RWPE2 (cell line): ENCODE results near the gene WWOX.

ENCODE experiments used
- ATAC-seq: fragments of 200-7000 bp; cut with Tn5 transposase; 3 replicates; pipeline ENCODE4 v1.9.1; 2021; ENCODE audit warnings: low read depth
- DNase-seq: peaks from one replicate; pipeline ENCODE4 v3.0.0-alpha.2; 2020; ENCODE audit warnings: low spot score
- H3K27ac ChIP-seq: fragments of 450-650 bp; 2 replicates; pipeline ENCODE4 v1.5.1; 2017; ENCODE audit warnings: mild to moderate bottlenecking; ENCODE audit not compliant: poor library complexity, severe bottlenecking
- H3K27me3 ChIP-seq: fragments of 250-450 bp; sonication (Bioruptor Pico); 2 replicates; pipeline ENCODE4 v1.5.1; 2021; ENCODE audit warnings: mild to moderate bottlenecking, moderate library complexity; ENCODE audit not compliant: insufficient read depth, poor library complexity, severe bottlenecking
- H3K36me3 ChIP-seq: fragments of 250-450 bp; sonication (Bioruptor Pico); 2 replicates; pipeline ENCODE4 v1.5.1; 2020; ENCODE audit warnings: low read depth, mild to moderate bottlenecking, moderate library complexity
- H3K4me1 ChIP-seq: fragments of 250-450 bp; sonication (Bioruptor Pico); 2 replicates; pipeline ENCODE4 v1.5.1; 2021; ENCODE audit warnings: mild to moderate bottlenecking, moderate library complexity; ENCODE audit not compliant: insufficient read depth, poor library complexity, severe bottlenecking
- H3K4me3 ChIP-seq: fragments of 250-450 bp; sonication (Bioruptor Pico); 2 replicates; pipeline ENCODE4 v1.5.1; 2021; ENCODE audit warnings: mild to moderate bottlenecking, moderate library complexity; ENCODE audit not compliant: severe bottlenecking
- H3K9me3 ChIP-seq: fragments of 250-450 bp; sonication (Bioruptor Pico); 2 replicates; pipeline ENCODE4 v1.5.1; 2021; ENCODE audit warnings: mild to moderate bottlenecking, moderate library complexity; ENCODE audit not compliant: severe bottlenecking
- TF ChIP-seq, protein P1 (sequence below): fragments of 450-650 bp; IDR thresholded peaks from one replicate; pipeline ENCODE4 v1.5.1; 2017; ENCODE audit warnings: mild to moderate bottlenecking, moderate library complexity; ENCODE audit not compliant: poor library complexity, severe bottlenecking

Gene WWOX

DNA sequence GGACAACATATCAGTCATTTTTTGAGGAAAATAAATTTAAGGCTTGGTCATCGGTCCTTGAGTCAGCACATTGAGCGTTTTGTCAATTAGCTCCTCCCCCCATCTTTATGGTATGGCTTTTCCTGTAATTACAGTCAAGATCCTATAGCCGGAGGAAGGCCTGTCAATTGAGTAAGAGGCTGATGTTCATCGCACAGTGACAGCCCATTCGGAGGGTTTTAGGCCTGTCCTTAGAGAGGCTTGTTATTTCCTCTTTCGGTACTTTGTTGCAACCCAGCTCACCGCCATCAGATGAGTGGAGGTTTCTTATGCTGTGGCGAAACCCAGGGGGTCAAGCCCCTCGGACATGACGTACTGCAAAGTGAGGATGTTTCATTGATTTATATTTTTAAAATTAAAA lies 395.2 kb downstream of the WWOX start:
- Histone ChIP-seq H3K9me3 (no peaks in the 10 kb centered on the region), H3K36me3 (no peaks in the 10 kb centered on the region), H3K4me1 (no peaks in the 10 kb centered on the region), H3K27ac (no peak overlapping the region), H3K4me3 (no peak overlapping the region), H3K27me3 (no peaks in the 10 kb centered on the region)
- DNase-seq (no peak), ATAC-seq (no peak)
- TF ChIP-seq, protein P1, sequence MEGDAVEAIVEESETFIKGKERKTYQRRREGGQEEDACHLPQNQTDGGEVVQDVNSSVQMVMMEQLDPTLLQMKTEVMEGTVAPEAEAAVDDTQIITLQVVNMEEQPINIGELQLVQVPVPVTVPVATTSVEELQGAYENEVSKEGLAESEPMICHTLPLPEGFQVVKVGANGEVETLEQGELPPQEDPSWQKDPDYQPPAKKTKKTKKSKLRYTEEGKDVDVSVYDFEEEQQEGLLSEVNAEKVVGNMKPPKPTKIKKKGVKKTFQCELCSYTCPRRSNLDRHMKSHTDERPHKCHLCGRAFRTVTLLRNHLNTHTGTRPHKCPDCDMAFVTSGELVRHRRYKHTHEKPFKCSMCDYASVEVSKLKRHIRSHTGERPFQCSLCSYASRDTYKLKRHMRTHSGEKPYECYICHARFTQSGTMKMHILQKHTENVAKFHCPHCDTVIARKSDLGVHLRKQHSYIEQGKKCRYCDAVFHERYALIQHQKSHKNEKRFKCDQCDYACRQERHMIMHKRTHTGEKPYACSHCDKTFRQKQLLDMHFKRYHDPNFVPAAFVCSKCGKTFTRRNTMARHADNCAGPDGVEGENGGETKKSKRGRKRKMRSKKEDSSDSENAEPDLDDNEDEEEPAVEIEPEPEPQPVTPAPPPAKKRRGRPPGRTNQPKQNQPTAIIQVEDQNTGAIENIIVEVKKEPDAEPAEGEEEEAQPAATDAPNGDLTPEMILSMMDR: no peak

DNA sequence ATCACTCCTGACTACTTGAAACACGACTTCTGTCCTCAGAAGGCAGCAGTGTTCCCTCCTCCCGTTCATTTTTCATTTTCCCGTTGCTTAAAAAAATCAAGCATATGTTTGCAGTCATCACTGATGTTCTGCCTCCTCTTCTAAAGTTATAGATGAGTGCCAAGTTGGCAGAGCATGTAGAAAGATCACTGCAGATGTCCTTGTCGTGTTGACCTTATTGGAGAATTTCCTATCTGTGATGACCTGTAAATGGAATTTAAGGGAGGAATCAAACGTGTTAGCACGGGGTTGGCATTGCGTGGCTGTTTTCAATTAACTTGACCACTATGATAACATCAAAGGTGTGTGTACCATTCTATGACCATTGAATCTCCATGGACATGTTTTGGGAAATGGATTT lies 396.7 kb downstream of the WWOX start:
- Histone ChIP-seq H3K4me3 (no peak overlapping the region), H3K27ac (no peak overlapping the region), H3K27me3 (no peaks in the 10 kb centered on the region), H3K9me3 (no peaks in the 10 kb centered on the region), H3K36me3 (no peaks in the 10 kb centered on the region), H3K4me1 (no peaks in the 10 kb centered on the region)
- ATAC-seq (no peak), DNase-seq (no peak)
- TF ChIP-seq, protein P1: no peak

DNA sequence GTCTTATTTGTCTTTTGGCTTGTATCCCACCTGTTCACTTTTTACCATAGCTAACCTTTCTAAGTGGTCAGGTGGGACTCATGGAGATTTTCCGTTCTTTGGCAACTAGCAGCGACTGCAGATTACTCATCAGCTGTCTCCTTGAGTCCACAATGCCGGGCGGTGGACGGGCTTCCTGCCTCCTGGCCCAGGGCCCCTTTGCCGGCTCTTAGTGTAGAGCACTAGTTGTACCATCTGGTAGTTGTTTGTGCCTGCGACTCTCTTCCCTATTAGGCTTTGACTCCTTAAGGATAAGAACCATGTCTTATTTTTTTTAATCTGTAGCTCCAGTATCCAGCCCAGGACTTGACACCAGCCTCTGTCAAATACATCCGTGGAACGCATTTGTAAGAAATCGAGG lies 399.9 kb downstream of the WWOX start:
- DNase-seq: no peak
- Histone ChIP-seq H3K4me1 (no peaks in the 10 kb centered on the region), H3K27ac (no peak overlapping the region), H3K4me3 (no peak overlapping the region), H3K27me3 (no peaks in the 10 kb centered on the region), H3K9me3 (no peaks in the 10 kb centered on the region), H3K36me3 (no peaks in the 10 kb centered on the region)
- TF ChIP-seq, protein P1: no peak
- no peak for ATAC-seq

- no peaks in the 10 kb centered on the region for H3K9me3 ChIP-seq
- H3K4me3 ChIP-seq: no peak overlapping the region
- no peaks in the 10 kb centered on the region for H3K36me3 ChIP-seq
- TF ChIP-seq, protein P1: no peak
- DNase-seq: no peak
- no peak for ATAC-seq
- no peaks in the 10 kb centered on the region for H3K4me1 ChIP-seq
- H3K27me3 ChIP-seq: no peaks in the 10 kb centered on the region
- H3K27ac ChIP-seq: no peak overlapping the region
These were observed 401.3 kb downstream of the WWOX start for GRCh38 chr16:78500659-78501270.

GRCh38 chr16:78501744-78502143 lies 402.3 kb downstream of the WWOX start:
- TF ChIP-seq, protein P1: no peak
- no peak overlapping the region for H3K4me3 ChIP-seq
- no peaks in the 10 kb centered on the region for H3K36me3 ChIP-seq
- ATAC-seq (no peak), DNase-seq (no peak)
- H3K4me1 ChIP-seq: no peaks in the 10 kb centered on the region
- no peaks in the 10 kb centered on the region for H3K9me3 ChIP-seq
- H3K27me3 ChIP-seq: no peaks in the 10 kb centered on the region
- no peak overlapping the region for H3K27ac ChIP-seq
